ENCODE results near the gene GTF3C4.
"Not testable (repeated sequence)": the region's sequence is repeated elsewhere in the genome, so short reads cannot be mapped to it uniquely, and the experiment has no call there.

The GTF3C4 gene

GRCh38 chr9:132702254-132702653 lies 32.0 kb downstream of the GTF3C4 start:
- no peak for DNase-seq (ENCODE audit: low spot score)

- peak; percentile 27 for DNase-seq (ENCODE audit: low spot score)
These were observed 33.1 kb downstream of the GTF3C4 start for GRCh38 chr9:132703336-132703735.

- no peak for DNase-seq (ENCODE audit: low spot score)
These were observed 38.0 kb downstream of the GTF3C4 start for GRCh38 chr9:132708239-132708638.

- DNase-seq (ENCODE audit: low spot score), result no peak
These were observed 38.6 kb downstream of the GTF3C4 start for GRCh38 chr9:132708769-132709430.

- no peak for DNase-seq (ENCODE audit: low spot score)
These were observed 40.1 kb downstream of the GTF3C4 start for GRCh38 chr9:132710333-132710732.

- not testable (repeated sequence) for DNase-seq (ENCODE audit: low spot score)
These were observed 40.9 kb downstream of the GTF3C4 start for GRCh38 chr9:132711152-132711551.

- no peak for DNase-seq (ENCODE audit: low spot score)
These were observed 41.6 kb downstream of the GTF3C4 start for GRCh38 chr9:132711846-132712245.

GRCh38 chr9:132712753-132713152 lies 42.5 kb downstream of the GTF3C4 start:
- DNase-seq (ENCODE audit: low spot score), result no peak

- no peak for DNase-seq (ENCODE audit: low spot score)
These were observed 45.7 kb downstream of the GTF3C4 start for GRCh38 chr9:132716007-132716406.

- DNase-seq (ENCODE audit: low spot score), result no peak
These were observed 47.2 kb downstream of the GTF3C4 start for GRCh38 chr9:132717326-132717945.

- DNase-seq (ENCODE audit: low spot score), result not testable (repeated sequence)
These were observed 48.2 kb downstream of the GTF3C4 start for GRCh38 chr9:132718381-132718928.

- no peak for DNase-seq (ENCODE audit: low spot score)
These were observed 51.4 kb downstream of the GTF3C4 start for GRCh38 chr9:132721661-132722060.

GRCh38 chr9:132722564-132723065 lies 52.4 kb downstream of the GTF3C4 start:
- no peak for DNase-seq (ENCODE audit: low spot score)

GRCh38 chr9:132723809-132724208 lies 53.5 kb downstream of the GTF3C4 start:
- DNase-seq (ENCODE audit: low spot score), result no peak

- no peak for DNase-seq (ENCODE audit: low spot score)
These were observed 55.0 kb downstream of the GTF3C4 start for GRCh38 chr9:132725306-132725705.

GRCh38 chr9:132726576-132727130 lies 56.4 kb downstream of the GTF3C4 start:
- DNase-seq (ENCODE audit: low spot score), result no peak

- no peak for DNase-seq (ENCODE audit: low spot score)
These were observed 57.8 kb downstream of the GTF3C4 start for GRCh38 chr9:132728071-132728470.

GRCh38 chr9:132728497-132728896 lies 58.2 kb downstream of the GTF3C4 start:
- DNase-seq (ENCODE audit: low spot score), result no peak

- no peak for DNase-seq (ENCODE audit: low spot score)
These were observed 59.1 kb downstream of the GTF3C4 start for GRCh38 chr9:132729235-132729890.

- no peak for DNase-seq (ENCODE audit: low spot score)
These were observed 60.1 kb downstream of the GTF3C4 start for GRCh38 chr9:132730054-132731033.

GRCh38 chr9:132731230-132731629 lies 61.0 kb downstream of the GTF3C4 start:
- DNase-seq (ENCODE audit: low spot score), result no peak
